GM12874 (cell line): ENCODE results near the gene PTGDR.

ENCODE experiments used
- TF ChIP-seq, protein P1 (sequence below): IDR thresholded peaks from 2 replicates; pipeline ENCODE4 v1.5.1; 2011; ENCODE audit warnings: low read depth, mild to moderate bottlenecking, control low read depth, low read length, moderate library complexity; ENCODE audit not compliant: insufficient read depth

The PTGDR gene, protein sequence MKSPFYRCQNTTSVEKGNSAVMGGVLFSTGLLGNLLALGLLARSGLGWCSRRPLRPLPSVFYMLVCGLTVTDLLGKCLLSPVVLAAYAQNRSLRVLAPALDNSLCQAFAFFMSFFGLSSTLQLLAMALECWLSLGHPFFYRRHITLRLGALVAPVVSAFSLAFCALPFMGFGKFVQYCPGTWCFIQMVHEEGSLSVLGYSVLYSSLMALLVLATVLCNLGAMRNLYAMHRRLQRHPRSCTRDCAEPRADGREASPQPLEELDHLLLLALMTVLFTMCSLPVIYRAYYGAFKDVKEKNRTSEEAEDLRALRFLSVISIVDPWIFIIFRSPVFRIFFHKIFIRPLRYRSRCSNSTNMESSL

DNA sequence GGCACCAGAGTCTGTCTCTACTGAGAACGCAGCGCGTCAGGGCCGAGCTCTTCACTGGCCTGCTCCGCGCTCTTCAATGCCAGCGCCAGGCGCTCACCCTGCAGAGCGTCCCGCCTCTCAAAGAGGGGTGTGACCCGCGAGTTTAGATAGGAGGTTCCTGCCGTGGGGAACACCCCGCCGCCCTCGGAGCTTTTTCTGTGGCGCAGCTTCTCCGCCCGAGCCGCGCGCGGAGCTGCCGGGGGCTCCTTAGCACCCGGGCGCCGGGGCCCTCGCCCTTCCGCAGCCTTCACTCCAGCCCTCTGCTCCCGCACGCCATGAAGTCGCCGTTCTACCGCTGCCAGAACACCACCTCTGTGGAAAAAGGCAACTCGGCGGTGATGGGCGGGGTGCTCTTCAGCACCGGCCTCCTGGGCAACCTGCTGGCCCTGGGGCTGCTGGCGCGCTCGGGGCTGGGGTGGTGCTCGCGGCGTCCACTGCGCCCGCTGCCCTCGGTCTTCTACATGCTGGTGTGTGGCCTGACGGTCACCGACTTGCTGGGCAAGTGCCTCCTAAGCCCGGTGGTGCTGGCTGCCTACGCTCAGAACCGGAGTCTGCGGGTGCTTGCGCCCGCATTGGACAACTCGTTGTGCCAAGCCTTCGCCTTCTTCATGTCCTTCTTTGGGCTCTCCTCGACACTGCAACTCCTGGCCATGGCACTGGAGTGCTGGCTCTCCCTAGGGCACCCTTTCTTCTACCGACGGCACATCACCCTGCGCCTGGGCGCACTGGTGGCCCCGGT is at the start of gene PTGDR:
Gene PTGDR, plus strand, starts transcription at position 198 of the 778 bp plus-strand sequence. Its CDS starts 117 bp downstream, at position 315.
- TF ChIP-seq, protein P1, sequence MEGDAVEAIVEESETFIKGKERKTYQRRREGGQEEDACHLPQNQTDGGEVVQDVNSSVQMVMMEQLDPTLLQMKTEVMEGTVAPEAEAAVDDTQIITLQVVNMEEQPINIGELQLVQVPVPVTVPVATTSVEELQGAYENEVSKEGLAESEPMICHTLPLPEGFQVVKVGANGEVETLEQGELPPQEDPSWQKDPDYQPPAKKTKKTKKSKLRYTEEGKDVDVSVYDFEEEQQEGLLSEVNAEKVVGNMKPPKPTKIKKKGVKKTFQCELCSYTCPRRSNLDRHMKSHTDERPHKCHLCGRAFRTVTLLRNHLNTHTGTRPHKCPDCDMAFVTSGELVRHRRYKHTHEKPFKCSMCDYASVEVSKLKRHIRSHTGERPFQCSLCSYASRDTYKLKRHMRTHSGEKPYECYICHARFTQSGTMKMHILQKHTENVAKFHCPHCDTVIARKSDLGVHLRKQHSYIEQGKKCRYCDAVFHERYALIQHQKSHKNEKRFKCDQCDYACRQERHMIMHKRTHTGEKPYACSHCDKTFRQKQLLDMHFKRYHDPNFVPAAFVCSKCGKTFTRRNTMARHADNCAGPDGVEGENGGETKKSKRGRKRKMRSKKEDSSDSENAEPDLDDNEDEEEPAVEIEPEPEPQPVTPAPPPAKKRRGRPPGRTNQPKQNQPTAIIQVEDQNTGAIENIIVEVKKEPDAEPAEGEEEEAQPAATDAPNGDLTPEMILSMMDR = no peak

DNA sequence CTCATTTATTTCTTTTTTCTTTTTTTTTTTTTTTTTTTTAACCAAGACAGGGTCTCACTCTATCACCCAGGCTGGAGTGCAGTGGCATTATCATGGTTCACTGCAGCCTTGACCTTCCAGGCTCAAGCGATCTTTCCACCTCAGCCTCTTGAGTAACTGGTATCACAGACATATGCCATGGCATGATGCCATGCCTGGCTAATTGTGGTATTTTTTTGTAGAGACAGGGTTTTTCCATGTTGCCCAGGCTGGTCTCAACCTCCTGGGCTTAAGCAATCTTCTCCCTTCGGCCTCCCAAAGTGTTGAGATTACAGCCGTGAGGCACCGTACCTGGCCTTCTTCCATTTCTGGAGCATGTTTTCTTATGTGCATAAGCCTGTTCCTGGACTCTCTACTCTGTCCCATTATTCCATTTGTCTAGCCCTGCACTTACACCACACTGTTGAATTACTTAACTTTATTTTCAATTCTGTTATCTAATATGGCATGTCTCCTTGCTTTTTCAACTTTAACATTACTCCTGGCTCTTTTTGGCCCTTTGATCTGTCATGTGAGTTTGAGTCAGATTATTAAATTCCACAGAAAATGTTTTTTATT is 47.9 kb upstream of the PTGDR start:
- TF ChIP-seq, protein P1 = no peak

DNA sequence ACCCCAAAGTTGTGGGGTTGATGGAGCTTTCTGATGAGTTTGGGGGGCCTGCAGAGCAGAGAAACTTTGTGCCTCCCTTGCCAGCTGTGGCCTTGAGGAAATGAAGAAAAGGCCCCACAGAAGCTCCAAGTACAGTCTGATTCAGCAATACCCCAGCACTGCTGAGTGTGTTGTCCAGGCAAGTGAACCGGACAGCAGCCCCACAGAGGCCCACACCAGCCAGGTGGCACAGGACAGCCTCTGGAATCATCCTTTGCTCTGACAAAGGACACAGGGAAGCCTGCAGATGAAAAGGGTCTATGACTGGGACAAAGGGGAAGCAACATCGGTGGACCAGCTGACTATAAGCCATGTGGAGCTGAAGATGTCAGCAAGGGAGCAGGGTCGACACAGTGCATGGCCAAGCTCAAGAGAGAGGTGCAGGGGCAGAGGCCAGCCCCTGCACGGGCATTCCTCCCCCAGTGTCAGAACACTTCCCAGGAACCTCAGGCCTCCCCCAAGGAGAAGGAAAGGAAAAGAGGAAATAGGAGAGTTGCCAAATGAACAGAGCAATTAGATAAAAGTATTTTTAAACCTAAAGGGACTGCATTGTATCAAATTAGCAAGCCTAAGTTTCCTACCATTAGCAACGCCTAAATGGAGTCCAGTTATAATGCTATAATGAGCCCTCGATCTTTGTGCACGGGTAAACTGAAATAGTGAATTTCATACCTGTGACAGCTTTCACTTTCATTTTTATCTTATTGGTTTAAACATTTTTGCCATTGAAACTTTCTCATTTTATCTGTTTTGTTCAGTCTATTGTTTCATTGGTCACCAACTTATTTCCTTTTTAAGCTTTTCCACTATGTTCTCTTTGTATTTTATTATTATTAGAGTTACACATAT is 46.3 kb upstream of the PTGDR start:
- TF ChIP-seq, protein P1 = no peak

DNA sequence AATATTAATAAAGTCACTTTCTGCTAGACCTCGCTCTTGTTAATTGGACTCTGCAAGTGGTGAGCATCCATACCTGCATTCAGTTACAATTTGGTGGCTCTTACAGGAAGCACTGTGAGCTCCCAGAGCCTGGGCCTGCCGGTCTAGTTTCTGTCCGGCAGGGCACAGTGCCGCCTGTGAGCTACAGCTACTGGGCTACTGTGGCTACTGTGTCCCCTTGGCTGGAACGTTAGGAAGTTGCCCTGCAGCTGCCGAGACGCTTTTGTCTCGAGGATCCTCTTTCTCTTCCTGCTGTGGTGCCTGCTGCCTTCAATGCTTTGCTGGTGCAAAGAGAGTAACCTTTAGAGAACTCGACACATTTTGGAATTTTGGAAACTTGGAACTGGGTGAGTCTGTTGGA is 44.6 kb upstream of the PTGDR start:
- TF ChIP-seq, protein P1 = no peak

DNA sequence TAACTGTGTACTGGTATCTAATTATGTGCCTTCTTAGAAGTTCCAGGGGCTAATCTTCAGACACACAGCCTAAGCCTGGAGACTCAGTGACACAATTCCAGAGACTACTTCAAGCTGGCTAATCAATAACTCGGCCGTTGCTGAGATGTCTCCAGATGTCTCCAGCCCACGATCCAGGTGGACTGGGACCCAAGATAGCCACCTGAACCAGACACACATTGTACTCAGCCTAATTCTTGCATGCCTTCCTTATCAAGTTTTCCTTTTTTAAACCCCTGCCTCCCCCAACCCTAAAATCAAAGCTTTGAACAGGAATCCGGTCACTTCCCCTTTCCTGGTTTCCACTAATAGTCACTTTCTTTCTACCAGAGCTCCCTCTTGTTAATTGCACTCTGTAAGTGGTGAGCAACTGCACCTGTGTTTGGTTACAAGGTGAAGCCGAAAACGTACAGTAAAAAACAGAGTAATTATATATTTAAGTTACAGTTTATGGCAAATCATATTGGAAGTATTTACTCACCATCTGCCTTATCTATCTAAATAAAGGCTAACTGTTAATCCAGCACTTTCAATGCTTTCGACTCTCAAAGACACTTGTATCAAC is 39.8 kb upstream of the PTGDR start:
- TF ChIP-seq, protein P1 = no peak

DNA sequence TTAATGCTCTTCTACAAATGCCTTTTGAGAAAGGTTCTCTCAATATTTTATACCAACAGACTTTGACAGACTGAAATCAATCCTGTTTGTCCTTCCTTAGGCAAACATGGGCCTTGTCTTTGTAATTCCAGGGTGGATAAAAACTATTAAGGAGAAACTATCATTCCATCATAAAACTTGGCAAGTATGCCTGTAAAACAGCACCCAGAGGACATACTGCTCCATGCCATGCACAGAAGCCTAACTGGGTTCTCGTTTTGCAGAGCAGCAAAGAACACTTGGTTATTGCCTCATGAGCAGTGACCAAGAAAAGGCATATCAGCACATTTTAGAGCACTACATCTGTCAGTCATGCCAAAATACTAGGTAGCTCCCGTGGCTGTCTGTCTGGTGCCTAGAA is 33.8 kb upstream of the PTGDR start:
- TF ChIP-seq, protein P1 = no peak
